Smooth muscle cell (in vitro differentiated cells): ENCODE measurements around the gene DHX36. TPM values are rescaled to one million over a fixed set of nuclear protein-coding genes. Genes with fewer than 3 reads are reported as not detected.

Experiments used
- polyA plus RNA-seq: library from polyadenylated mRNA; unstranded; fragments of >200 nt; fragmentation: Nextera tagmentation; extraction: Ambion mirVana; gene quantifications from 2 replicates; pipeline ENCODE4 v1.2.1, GENCODE V29; 2016
- small RNA-seq: library from RNA; depleted of rRNA; stranded (forward); fragments of <200 nt; gene quantifications from one replicate; pipeline ENCODE3, GENCODE V24; 2014
- total RNA-seq: library from RNA; depleted of rRNA; stranded (reverse); fragments of >200 nt; gene quantifications from 2 replicates; pipeline ENCODE4 v1.2.3, GENCODE V29; 2014

The DHX36 gene
- total and polyA plus RNA-seq, 2 experiments from 2014 or later, result 18.2 to 42.6 TPM

Small RNA genes lying within 50 kb of the gene (small RNA-seq; reads per million reads assigned to genes)
- gene RF01210, result not detected

Other genes starting within 250 kb of the DHX36 start
- 0.63 and 1.4 TPM in 2 replicates for gene ARHGEF26, start 203.1 kb downstream of the DHX36 start, total RNA-seq
- gene ARHGEF26, start 203.1 kb downstream of the DHX36 start, polyA plus RNA-seq, result 0.07 and 0.83 TPM in 2 replicates
- not detected in 2 replicates for gene GPR149, start 105.7 kb upstream of the DHX36 start, total RNA-seq
- not detected in 2 replicates for gene GPR149, start 105.7 kb upstream of the DHX36 start, polyA plus RNA-seq